Activated T-cell treated with anti-CD3 and anti-CD28 coated beads, Interleukin-2, amount 50 U/mL, for 24 hours (primary cell): ENCODE results near the gene GRK5.

Experiments
- DNase-seq: peaks from one replicate; pipeline ENCODE4 v3.0.0-alpha.2; 2020
- H3K27ac Mint-ChIP-seq: 2 replicates; pipeline ENCODE4 v1.8.0; 2020; ENCODE audit warnings: mild to moderate bottlenecking, mixed read lengths
- H3K27me3 Mint-ChIP-seq: 2 replicates; pipeline ENCODE4 v1.8.0; 2020; ENCODE audit warnings: mixed read lengths
- H3K36me3 Mint-ChIP-seq: 2 replicates; pipeline ENCODE4 v1.8.0; 2020; ENCODE audit warnings: low read depth, mixed read lengths
- H3K4me1 Mint-ChIP-seq: 2 replicates; pipeline ENCODE4 v1.8.0; 2020; ENCODE audit warnings: low read depth, mixed read lengths
- H3K4me3 Mint-ChIP-seq: 2 replicates; pipeline ENCODE4 v1.8.0; 2020; ENCODE audit warnings: mild to moderate bottlenecking, moderate library complexity, mixed read lengths
- H3K9me3 Mint-ChIP-seq: 2 replicates; pipeline ENCODE4 v1.8.0; 2020; ENCODE audit warnings: mixed read lengths

Gene GRK5

DNA sequence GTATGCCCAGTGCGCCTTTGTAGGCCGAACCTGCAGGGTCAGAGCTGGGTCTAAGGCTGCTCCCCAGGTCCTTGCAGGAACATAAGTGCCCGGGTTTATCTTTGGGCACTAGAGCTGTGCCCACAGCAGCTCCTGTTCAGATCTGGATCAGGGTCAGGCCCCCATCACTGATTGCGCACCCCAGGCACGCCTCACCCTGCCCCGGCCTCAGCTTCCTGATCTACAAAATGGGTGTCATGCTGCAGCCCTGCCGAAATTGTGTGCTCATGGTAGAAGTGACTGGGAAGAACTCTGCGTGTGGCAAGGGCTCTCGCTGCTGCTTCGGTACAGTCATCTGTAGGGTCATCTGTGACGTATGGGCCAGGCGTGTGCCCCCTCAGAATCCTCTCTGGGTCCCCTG is 100.7 kb downstream of the GRK5 start:
- H3K36me3 Mint-ChIP-seq = no peaks in the 10 kb centered on the region
- H3K27ac Mint-ChIP-seq = peak overlapping the region; percentile 100

DNA sequence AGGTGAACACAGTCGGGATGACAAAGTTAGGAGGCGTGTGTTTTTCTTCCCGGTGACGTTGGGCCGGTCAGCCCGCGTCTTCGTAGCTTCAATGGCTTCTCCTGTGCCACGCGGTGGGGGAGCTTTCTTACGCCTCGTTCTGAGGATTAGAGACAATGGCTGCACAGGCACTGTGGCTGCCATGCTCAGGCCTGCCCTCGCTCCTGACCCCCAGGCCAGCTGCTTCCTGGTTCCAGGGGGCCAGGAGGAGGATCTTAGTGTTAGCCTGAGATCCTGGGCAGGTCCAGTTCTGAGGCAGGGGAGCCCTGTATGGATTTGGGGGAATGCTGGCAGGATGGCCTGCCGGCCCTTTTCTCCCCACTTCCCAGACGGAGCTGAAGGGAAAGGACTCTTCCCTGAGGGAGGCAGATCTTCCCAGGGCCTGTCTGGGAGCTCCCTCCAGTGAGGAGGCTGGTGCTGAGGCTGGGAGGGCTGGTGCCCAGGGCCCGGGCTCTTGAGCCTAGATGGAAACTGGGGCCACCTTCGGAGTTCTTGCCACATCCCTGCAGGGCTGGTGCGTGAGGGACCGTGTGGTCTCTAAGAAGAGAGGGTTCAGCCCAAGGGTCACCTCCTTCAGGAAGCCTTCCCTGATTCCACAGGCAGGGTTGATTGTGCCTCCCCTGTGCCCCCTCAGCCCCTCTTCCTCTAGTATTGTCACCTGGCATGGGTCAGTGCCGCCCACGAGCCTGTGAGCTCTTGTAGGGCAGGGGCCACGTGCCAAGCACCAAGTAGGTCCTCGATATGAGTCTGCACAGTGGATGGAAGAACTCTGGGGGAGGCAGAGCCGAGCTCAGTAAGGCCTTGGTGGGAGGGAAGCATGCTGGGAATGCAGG is 101.4 kb downstream of the GRK5 start:
- Mint-ChIP-seq H3K4me3 (no peak overlapping the region), H3K27ac (no peak overlapping the region), H3K9me3 (no peaks in the 10 kb centered on the region), H3K4me1 (peaks cover 81% of the 10 kb centered on the region), H3K27me3 (peaks cover 6% of the 10 kb centered on the region), H3K36me3 (no peaks in the 10 kb centered on the region)
- DNase-seq = no peak

More for the DNA sequence above, 100.7 kb downstream of the GRK5 start:
- DNase-seq = no peak
- no peak overlapping the region for H3K4me3 Mint-ChIP-seq
- H3K4me1 Mint-ChIP-seq = peaks cover 80% of the 10 kb centered on the region
- peaks cover 6% of the 10 kb centered on the region for H3K27me3 Mint-ChIP-seq
- H3K9me3 Mint-ChIP-seq = no peaks in the 10 kb centered on the region

DNA sequence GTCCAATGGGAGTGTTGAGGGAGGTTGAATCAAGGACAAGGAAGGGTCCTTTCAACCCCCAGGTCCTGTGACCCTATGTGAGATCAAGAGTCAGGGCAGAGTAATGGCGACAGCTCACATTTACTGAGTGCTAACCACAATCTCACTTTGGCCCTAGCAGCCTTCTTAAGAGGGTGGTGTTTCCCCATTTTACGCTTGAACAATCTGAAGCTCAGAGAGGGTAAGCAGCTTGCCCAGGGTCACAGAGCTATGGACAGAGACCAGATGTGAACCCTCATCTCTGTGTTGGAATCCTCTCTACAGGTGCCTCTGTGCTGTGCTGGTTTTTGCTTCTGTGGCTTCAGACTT is 102.0 kb downstream of the GRK5 start:
- peaks cover 82% of the 10 kb centered on the region for H3K4me1 Mint-ChIP-seq
- H3K27ac Mint-ChIP-seq = no peak overlapping the region
- no peaks in the 10 kb centered on the region for H3K36me3 Mint-ChIP-seq
- H3K27me3 Mint-ChIP-seq = peaks cover 6% of the 10 kb centered on the region
- no peak for DNase-seq
- no peak overlapping the region for H3K4me3 Mint-ChIP-seq
- no peaks in the 10 kb centered on the region for H3K9me3 Mint-ChIP-seq

DNA sequence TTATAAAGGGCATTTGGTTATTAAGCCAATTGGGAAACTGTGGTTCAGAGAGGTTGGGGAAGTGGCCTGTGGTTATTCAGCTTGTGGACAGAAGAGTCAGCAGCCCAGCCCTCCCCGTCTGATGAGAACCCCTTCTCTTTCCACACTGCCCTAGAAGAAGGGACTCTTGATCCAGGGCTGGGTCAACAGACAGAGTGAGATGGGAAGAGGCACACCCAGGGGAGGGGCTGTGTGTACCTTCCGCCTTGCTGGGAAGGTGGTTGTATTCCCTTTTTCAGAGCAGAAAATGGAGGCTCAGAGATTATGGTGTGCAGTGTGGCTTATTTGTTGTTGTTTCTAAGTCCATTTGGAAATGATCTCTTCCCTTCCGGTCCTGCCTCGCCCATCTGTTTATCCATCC is 103.4 kb downstream of the GRK5 start:
- no peak for DNase-seq
- Mint-ChIP-seq H3K4me3 (no peak overlapping the region), H3K36me3 (no peaks in the 10 kb centered on the region), H3K4me1 (peaks cover 82% of the 10 kb centered on the region), H3K27me3 (peaks cover 6% of the 10 kb centered on the region), H3K9me3 (no peaks in the 10 kb centered on the region), H3K27ac (no peak overlapping the region)

DNA sequence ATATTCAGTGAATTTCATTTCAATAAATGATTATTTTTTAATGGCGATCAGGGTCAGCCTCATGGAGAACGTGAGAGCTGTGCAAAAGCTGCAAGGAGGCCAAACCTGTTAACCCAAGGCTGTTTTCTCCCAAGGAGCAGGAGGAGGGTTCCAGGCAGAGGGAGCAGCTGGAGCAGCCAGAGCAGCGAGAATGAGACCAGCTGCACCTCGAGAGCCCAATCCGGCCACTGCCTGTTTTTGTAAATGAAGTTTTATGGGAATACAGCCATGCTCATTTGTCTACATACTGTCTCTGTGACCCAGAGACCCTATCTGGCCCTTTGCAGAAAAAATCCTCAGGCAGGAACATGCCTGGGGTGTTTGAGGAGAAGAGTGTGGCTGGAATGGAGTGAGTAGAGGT is 104.9 kb downstream of the GRK5 start:
- DNase-seq = no peak
- no peak overlapping the region for H3K4me3 Mint-ChIP-seq
- H3K27ac Mint-ChIP-seq = peak overlapping the region; percentile 88
- peaks cover 82% of the 10 kb centered on the region for H3K4me1 Mint-ChIP-seq
- no peaks in the 10 kb centered on the region for H3K36me3 Mint-ChIP-seq
- H3K27me3 Mint-ChIP-seq = peaks cover 6% of the 10 kb centered on the region
- H3K9me3 Mint-ChIP-seq = no peaks in the 10 kb centered on the region

DNA sequence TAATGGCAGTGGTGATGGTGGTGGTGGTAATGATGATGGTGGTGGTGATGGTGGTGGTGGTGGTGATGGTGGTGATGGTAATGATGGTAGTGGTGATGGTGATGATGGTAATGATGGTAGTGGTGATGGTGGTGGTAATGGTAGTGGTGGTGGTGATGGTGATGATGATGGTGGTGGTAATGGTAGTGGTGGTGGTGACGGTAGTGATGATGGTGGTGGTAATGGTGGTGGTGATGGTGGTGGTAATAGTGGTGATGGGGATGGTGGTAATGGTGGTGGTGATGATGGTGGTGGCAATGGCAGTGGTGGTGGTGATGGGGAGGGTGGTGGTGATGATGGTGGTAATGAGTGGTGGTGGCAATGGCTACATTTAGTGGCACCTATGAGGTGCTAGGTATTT is 105.7 kb downstream of the GRK5 start:
- no peak for DNase-seq
- Mint-ChIP-seq H3K27ac (peak overlapping the region; percentile 88), H3K4me1 (peaks cover 80% of the 10 kb centered on the region), H3K4me3 (no peak overlapping the region), H3K27me3 (peaks cover 6% of the 10 kb centered on the region), H3K36me3 (no peaks in the 10 kb centered on the region), H3K9me3 (no peaks in the 10 kb centered on the region)

DNA sequence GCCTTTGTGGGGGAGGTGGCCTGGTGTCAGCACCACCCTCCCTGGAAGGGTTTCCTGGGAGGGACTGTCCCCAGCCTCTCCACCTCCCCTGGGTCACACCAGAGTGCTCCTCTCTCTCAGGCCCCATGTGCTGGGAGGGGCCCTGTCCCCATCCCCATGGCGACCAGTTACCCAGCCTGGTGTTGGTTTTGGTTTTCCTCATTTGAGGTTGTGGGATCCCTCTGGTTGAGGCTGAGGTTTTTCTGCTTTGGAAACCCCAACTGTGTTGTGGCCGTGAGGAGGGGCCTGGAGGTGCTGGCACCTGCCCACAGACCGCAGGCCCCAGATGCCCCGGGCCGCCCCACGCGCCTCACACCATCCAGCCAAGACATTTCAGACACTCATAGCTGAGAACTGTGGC is 106.3 kb downstream of the GRK5 start:
- Mint-ChIP-seq H3K4me3 (peak overlapping the region; percentile 43), H3K4me1 (peaks cover 75% of the 10 kb centered on the region), H3K27me3 (peaks cover 6% of the 10 kb centered on the region), H3K27ac (peak overlapping the region; percentile 88), H3K36me3 (no peaks in the 10 kb centered on the region), H3K9me3 (no peaks in the 10 kb centered on the region)
- peak; percentile 72 for DNase-seq

DNA sequence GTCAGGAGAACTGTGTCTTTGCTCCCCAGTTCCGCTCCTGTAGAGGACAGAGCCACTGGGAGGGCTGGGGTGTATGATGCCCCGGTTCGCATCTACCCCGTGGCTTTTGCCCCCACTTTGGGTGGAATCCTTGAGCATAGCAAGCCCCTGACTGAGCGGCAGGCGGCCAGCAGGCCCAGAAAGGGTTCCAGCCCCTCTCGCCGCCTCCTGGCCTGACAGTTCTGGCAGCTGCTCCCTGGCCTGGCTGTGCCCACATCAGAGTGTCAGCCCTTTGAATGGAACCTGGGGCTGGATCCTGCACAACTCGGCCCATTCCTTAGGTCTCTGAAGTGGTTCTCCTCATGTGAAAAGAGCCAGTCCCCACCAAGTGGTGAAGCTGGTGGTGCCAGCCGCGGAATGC is 106.7 kb downstream of the GRK5 start:
- no peak overlapping the region for H3K4me3 Mint-ChIP-seq
- H3K9me3 Mint-ChIP-seq = no peaks in the 10 kb centered on the region
- no peak for DNase-seq
- H3K27ac Mint-ChIP-seq = peak overlapping the region; percentile 88
- peaks cover 76% of the 10 kb centered on the region for H3K4me1 Mint-ChIP-seq
- H3K27me3 Mint-ChIP-seq = peaks cover 6% of the 10 kb centered on the region
- no peaks in the 10 kb centered on the region for H3K36me3 Mint-ChIP-seq

DNA sequence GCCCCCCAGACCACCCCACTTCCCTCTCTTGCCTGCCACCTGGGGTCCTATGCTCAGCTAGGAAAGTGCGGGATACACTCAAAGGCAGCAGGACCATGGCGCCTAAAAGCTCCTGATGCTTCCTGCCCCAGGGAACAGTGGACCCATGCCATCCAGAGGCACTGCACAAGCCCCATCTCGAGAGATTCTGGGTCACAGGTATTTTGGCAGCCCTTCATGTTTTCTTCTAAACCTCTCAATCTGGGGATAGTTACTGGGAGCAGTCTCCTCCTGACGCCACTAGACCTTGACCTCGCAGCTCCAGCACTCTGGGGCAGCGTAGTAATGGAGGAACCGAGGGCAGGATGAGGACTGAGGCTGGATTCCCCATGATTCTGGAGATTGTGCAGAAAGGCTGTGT is 107.1 kb downstream of the GRK5 start:
- DNase-seq = no peak
- H3K36me3 Mint-ChIP-seq = no peaks in the 10 kb centered on the region
- H3K27ac Mint-ChIP-seq = peak overlapping the region; percentile 98
- H3K4me1 Mint-ChIP-seq = peaks cover 72% of the 10 kb centered on the region
- H3K9me3 Mint-ChIP-seq = no peaks in the 10 kb centered on the region
- H3K4me3 Mint-ChIP-seq = no peak overlapping the region
- H3K27me3 Mint-ChIP-seq = peaks cover 6% of the 10 kb centered on the region

DNA sequence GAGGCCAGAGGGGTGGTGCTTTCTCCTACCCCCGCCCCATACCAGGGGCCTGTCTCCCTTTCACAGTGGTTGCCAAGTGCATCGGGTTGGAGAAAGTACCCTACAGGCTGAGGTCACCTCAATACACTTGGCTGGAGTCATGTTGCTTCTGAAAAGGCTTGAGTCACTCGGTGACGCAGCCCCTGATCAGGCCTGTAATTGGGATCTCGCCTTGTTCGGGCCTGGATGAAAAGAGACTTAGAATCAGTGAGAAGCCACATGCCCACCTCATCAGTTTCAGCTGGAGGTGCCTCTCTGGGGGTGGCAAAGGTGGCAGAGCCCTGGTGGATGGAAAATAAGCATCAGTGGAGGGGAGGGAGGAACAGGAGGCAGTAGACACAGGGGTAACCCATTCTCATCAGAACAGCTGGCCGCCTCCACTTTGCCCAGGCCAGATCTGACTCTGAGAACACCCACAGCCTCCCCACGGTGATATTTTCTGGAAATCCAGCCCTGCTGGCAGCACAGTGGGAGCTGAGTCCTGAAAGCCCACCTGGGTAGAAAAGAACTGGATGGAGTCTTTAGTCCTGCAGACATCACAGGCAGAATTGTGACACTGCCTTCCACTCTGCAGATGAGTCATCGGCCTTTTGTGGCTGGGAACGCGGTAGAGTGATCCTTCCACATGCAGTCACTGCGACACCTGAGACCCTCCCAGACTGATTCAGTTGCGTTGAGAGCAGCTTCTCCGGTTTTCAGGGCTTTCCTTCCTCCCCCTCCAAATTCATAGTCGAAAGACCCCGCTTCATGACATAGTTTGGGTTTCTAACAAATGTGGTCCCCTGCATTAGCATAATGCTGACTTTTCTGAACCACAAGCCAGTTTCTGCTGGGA is 108.0 kb downstream of the GRK5 start:
- DNase-seq = peak; percentile 84
- H3K9me3 Mint-ChIP-seq = no peaks in the 10 kb centered on the region
- no peaks in the 10 kb centered on the region for H3K36me3 Mint-ChIP-seq
- peaks cover 70% of the 10 kb centered on the region for H3K4me1 Mint-ChIP-seq
- H3K4me3 Mint-ChIP-seq = peak overlapping the region; percentile 63
- peak overlapping the region; percentile 98 for H3K27ac Mint-ChIP-seq
- peaks cover 6% of the 10 kb centered on the region for H3K27me3 Mint-ChIP-seq

DNA sequence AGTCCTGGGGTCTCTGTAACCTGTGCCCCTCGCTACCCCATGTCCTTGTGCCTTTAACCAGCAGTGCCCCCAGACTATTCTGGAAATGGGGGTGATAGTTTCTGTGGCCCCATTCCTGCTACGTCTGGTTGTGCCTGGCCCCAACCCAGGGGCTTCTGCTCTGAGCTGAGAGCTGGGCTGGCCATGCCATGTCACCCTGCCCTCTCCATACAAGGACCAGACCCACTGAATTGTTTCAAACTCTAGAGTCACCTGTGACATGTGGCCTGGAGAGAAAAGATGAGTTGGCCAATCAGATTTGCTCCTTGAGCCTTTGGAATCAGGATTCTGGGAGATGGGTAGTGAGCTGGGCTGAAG is 108.6 kb downstream of the GRK5 start:
- DNase-seq = no peak
- Mint-ChIP-seq H3K9me3 (no peaks in the 10 kb centered on the region), H3K27me3 (peaks cover 2% of the 10 kb centered on the region), H3K36me3 (no peaks in the 10 kb centered on the region), H3K27ac (peak overlapping the region; percentile 98), H3K4me1 (peaks cover 69% of the 10 kb centered on the region), H3K4me3 (no peak overlapping the region)

DNA sequence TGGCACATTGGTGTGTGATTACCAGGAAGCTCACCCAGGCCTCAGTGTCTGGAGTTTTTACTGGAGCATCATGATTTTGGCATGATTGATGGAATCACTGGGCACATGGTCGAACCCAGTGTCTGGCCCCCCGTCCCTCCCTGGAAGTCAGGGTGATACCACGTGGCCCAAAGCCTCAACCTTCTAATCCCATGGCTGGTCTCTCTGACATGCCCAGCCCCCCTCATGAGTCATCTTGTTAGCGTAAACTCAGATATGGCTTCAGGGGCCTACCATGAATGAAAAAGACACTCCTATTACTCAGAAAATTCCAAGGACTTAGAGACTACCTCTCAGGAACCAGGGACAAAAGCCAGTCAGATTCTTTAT is 109.3 kb downstream of the GRK5 start:
- H3K9me3 Mint-ChIP-seq = no peaks in the 10 kb centered on the region
- H3K4me1 Mint-ChIP-seq = peaks cover 72% of the 10 kb centered on the region
- H3K4me3 Mint-ChIP-seq = no peak overlapping the region
- H3K36me3 Mint-ChIP-seq = no peaks in the 10 kb centered on the region
- no peak for DNase-seq
- H3K27me3 Mint-ChIP-seq = no peaks in the 10 kb centered on the region
- H3K27ac Mint-ChIP-seq = peak overlapping the region; percentile 98

DNA sequence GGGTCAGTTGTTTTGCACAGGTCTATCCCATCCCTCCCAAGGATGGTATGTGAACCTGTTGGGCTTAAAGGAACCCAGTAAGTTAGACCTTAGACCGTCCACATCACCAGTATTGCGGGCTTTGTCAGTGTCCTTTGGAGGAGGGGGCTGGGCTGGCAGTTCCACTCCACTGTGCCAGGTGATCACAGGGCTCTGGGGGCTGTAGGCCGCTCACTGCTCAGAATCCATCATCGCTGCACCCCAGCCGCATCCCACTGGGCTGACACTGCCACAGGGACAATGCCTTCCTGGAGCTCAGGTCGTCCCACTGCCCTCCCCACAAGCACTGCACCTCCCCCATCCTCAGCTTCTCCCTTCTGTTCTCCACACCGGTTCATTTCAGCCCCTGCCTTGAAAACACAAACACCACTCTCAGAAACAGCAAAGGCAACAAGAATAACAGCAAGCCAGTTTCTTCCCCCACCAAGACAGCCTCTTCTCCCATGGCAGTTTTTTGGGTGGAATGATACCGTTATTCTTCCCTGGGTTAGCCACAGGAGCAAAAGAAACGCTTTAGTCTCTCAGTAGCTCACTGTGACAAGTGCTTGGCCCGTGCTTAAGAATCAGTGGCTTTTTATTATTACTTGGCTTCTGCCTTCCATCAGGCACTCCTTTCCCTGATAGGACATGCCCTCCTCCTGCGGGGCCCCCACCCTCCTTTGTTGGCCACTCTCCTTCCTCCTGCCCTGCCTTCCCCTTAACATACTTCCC is 111.2 kb downstream of the GRK5 start:
- H3K4me1 Mint-ChIP-seq = peaks cover 60% of the 10 kb centered on the region
- H3K4me3 Mint-ChIP-seq = no peak overlapping the region

DNA sequence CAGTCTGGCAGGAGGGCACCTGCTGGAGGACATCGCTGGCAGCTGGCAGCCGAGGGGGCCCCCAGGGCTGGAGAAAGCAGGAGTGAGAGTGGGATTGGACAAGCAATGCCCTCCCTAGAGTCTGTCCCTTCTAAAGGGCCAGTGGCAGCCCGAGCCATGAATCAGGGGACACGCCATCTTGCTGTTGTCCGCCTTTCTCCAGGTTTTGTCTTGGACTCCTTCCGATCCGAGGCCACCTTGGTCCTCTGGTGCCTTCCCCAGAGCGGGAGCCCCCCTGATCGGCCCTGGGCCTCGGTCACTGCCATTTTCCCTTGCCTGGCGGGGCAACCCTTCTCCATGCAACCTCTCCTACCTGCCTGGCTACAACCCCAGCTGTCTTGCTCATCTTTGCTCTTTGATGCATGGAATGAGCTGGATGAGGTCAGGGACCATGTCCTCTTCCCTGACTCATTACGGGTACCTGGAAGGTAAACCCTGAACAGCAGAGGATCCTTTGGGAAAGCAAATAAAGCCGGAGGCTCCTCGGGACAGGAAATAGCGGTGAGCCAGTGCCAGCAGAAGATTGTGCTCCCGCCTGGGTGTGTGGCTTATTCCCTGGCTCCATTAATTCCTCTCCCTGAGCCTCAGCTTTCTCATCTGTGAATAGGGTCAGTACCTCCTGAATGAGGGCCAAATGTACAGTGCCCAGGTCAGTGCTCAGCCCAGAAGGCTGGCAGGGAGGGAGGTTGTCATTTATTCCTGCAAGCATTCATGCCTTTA is 112.0 kb downstream of the GRK5 start:
- no peak overlapping the region for H3K4me3 Mint-ChIP-seq
- no peak overlapping the region for H3K27ac Mint-ChIP-seq
- no peaks in the 10 kb centered on the region for H3K27me3 Mint-ChIP-seq
- no peak for DNase-seq
- no peaks in the 10 kb centered on the region for H3K9me3 Mint-ChIP-seq
- no peaks in the 10 kb centered on the region for H3K36me3 Mint-ChIP-seq
- peaks cover 53% of the 10 kb centered on the region for H3K4me1 Mint-ChIP-seq

More for the DNA sequence above, 111.2 kb downstream of the GRK5 start:
- Mint-ChIP-seq H3K27ac (no peak overlapping the region), H3K27me3 (no peaks in the 10 kb centered on the region), H3K9me3 (no peaks in the 10 kb centered on the region), H3K36me3 (no peaks in the 10 kb centered on the region)
- no peak for DNase-seq
